PC-3 (cell line): Measurements from ENCODE around the gene KRTAP10-10.

ENCODE experiments used
- EZH2 ChIP-seq: fragments of 300-600 bp; sonication (generic); IDR thresholded peaks from one replicate; pipeline ENCODE4 v1.6.1; 2017; ENCODE audit warnings: antibody characterized with exemption, mild to moderate bottlenecking, low read length; ENCODE audit not compliant: unreplicated experiment
- TF ChIP-seq, protein P1 (sequence below): fragments of 300-600 bp; sonication (generic); conservative IDR thresholded peaks from 2 replicates; pipeline ENCODE4 v1.5.1; 2017; ENCODE audit warnings: antibody characterized with exemption, low read depth, mild to moderate bottlenecking, low read length

DNA sequence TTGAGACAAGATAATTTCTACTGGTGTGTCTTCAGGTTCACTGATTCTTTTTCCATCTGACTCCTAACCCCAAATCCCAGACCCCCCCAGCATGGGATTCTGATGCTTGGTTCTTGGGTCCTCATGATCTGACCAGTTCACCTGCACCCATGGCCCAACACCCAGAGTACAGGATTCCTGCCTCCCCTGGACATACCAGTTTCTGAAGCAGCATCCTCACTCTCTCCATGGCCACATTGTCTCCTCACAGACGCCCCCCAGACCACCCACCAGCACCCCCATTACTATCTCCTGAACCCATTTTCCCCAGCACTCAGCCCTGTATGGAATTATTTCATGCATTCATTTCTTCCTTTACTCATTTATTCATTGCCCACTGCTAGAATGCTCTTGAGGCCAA lies 19.7 kb downstream of the KRTAP10-10 start:
- TF ChIP-seq, protein P1, sequence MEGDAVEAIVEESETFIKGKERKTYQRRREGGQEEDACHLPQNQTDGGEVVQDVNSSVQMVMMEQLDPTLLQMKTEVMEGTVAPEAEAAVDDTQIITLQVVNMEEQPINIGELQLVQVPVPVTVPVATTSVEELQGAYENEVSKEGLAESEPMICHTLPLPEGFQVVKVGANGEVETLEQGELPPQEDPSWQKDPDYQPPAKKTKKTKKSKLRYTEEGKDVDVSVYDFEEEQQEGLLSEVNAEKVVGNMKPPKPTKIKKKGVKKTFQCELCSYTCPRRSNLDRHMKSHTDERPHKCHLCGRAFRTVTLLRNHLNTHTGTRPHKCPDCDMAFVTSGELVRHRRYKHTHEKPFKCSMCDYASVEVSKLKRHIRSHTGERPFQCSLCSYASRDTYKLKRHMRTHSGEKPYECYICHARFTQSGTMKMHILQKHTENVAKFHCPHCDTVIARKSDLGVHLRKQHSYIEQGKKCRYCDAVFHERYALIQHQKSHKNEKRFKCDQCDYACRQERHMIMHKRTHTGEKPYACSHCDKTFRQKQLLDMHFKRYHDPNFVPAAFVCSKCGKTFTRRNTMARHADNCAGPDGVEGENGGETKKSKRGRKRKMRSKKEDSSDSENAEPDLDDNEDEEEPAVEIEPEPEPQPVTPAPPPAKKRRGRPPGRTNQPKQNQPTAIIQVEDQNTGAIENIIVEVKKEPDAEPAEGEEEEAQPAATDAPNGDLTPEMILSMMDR = no peak
- no peak for TF ChIP-seq EZH2
